ENCODE measurements around the gene CHMP2A.
"Not testable (repeated sequence)": the region's sequence is repeated elsewhere in the genome, so short reads cannot be mapped to it uniquely, and the experiment has no call there.

Gene CHMP2A

GRCh38 chr19:58554494-58555368 lies at the start of gene CHMP2A:
Gene CHMP2A (minus strand): TSS chr19:58555105. CDS start chr19:58554212, 893 bp downstream.
- DNase-seq = peak; percentile 96

GRCh38 chr19:58586133-58586765 lies 31.3 kb upstream of the CHMP2A start:
- DNase-seq = no peak

- DNase-seq = no peak
Measured at GRCh38 chr19:58585442-58586132, 30.7 kb upstream of the CHMP2A start.

- DNase-seq = no peak
Measured at GRCh38 chr19:58584498-58585441, 29.9 kb upstream of the CHMP2A start.

GRCh38 chr19:58582985-58583384 lies 28.1 kb upstream of the CHMP2A start:
- no peak for DNase-seq

GRCh38 chr19:58581227-58582141 lies 26.6 kb upstream of the CHMP2A start:
- peak; percentile 85 for DNase-seq

- no peak for DNase-seq
Measured at GRCh38 chr19:58579473-58580142, 24.7 kb upstream of the CHMP2A start.

- DNase-seq = no peak
Measured at GRCh38 chr19:58578012-58578925, 23.4 kb upstream of the CHMP2A start.

- DNase-seq = not testable (repeated sequence)
Measured at GRCh38 chr19:58577581-58577980, 22.7 kb upstream of the CHMP2A start.

GRCh38 chr19:58575183-58576041 lies 20.5 kb upstream of the CHMP2A start:
- peak; percentile 57 for DNase-seq

- DNase-seq = no peak
Measured at GRCh38 chr19:58573658-58574164, 18.8 kb upstream of the CHMP2A start.

DNA sequence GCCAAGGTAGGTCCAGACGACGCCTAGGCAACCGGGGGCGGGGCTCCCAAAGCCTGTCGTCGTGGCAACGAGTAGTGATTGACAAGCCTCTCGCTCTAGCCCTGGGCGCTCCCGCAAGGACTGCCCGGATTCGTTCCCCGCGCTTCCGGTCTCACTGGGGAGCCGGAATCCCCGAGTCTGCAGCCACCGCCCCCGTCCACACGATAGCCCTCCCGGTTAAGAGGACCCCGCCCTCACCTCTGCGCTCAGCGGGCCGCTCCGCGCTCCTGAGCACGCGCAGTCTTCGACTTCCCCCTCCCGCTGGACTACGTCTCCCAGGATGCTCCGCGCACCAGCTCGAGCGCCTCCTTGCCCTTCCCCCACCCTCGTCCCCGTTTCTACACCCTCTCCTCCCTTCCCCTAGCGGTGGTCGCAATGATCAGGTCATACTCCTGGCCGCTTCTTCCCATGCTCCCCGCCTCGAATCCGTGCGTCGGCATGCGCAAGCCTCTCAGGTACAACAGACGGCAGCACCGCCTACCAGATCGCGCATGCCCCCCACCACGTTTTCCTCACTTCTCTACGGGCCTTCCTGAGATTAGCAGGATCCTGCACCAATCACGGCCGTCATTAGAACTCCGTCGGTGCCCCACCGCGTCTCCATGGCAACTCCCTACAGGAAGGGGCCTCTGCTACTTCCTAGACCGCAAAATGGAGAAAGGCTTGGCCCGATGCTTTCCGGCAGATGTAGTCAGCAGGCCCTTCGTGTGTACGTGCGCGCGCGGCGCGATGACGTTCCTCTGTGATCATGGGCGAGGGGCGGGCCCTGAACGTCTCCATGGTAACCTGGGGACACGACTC lies 18.1 kb upstream of the CHMP2A start, which contains the start of gene MZF1:
TSS of gene MZF1 (minus strand) at position 518 of the 840 bp plus-strand sequence. CDS start 1,946 bp downstream, outside the sequence.
- peak; percentile 100 for DNase-seq

DNA sequence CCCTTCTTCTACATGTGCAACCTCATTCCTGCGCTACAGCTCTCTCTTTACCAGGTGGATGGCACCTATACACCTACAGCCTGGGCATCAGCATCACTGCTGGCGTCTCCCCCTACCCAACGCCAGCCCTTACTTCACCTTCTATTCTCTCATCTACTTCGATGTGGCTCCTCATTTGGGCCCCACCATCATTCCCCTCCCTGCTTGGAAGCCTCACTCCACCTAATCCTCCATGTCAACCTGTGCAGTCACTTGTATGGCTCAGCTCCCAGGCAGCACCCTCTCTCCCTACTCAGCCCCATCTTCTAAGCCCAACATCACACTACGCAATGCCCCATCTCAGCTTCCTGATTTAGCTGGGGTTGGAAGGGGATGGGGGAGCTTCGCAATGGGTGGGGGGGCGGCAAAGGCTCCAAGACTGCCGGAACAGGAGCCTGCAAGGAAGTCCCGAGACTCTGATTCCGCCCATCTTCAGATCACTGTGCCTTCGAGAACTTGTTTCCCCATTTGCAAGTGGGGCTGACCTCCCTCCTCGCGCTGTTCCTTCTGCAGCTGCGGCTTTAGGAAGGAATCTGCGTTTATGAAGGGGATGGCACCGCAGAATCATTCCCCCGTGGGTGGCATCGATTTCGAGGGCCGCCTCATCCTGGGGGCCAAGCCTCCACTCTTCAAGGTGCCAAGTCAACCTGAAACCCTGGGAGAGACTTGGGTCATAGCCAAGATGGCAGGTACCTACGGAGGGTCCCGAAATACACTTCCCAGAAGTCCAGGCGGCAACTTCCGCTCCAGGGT lies 17.3 kb upstream of the CHMP2A start:
- DNase-seq = no peak

GRCh38 chr19:58571575-58571947 lies 16.7 kb upstream of the CHMP2A start:
- no peak for DNase-seq

- DNase-seq = no peak
Measured at GRCh38 chr19:58570770-58571574, 16.1 kb upstream of the CHMP2A start.

All from activated CD4-positive, alpha-beta T cell treated with anti-CD3 and anti-CD28 coated beads for 1 hour (primary cell).